Measurements from ENCODE around the gene ATP5PD.

Gene ATP5PD

DNA sequence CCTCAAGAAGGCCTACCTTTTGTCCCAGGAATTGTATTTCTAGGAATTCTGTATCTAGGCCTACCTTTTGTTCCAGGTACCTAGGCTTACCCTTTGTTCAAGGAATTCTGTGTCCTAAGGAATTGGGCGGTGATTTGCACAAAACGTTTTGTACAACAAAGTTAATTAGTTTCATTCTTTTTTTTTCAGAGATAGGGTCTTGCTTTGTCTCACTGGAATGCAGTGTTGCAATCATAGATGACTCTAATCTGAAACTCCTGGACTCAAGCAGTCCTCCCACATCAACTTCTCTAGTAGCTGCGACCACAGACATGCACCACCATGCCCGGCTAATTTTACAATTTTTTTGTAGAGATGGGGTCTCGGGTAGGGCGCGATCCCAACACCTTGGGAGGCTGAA lies 52.3 kb downstream of the ATP5PD start:
- no peak for DNase-seq (ENCODE audit: low read depth in 2 of 2)

- no peak for DNase-seq (ENCODE audit: low read depth in 2 of 2)
These were observed 54.5 kb downstream of the ATP5PD start for GRCh38 chr17:74992223-74992622.

- no peak for DNase-seq (ENCODE audit: low read depth in 2 of 2)
These were observed 56.1 kb downstream of the ATP5PD start for GRCh38 chr17:74990581-74991105.
